GM18508 (cell line): ENCODE results near the gene KRT35.

ENCODE experiments used
- ATAC-seq: cut with Tn5 transposase; IDR thresholded peaks from one replicate; pipeline ENCODE4 v1.9.1; 2021; ENCODE audit warnings: moderate number of reproducible peaks; ENCODE audit not compliant: insufficient read depth, unreplicated experiment

The KRT35 gene

GRCh38 chr17:41481036-41481435 is at the start of gene KRT35:
Gene KRT35 (minus strand): TSS chr17:41481151. CDS start chr17:41481097, 54 bp downstream.
- ATAC-seq: no peak

- no peak for ATAC-seq
Measured at GRCh38 chr17:41530062-41531048, 49.4 kb upstream of the KRT35 start.

GRCh38 chr17:41529491-41529915 is 48.6 kb upstream of the KRT35 start:
- ATAC-seq: no peak

- ATAC-seq: no peak
Measured at GRCh38 chr17:41528959-41529353, 48.0 kb upstream of the KRT35 start.

GRCh38 chr17:41527063-41528023 is 46.4 kb upstream of the KRT35 start:
- ATAC-seq: no peak

GRCh38 chr17:41524261-41524660 is 43.3 kb upstream of the KRT35 start:
- no peak for ATAC-seq

GRCh38 chr17:41523787-41524186 is 42.8 kb upstream of the KRT35 start:
- ATAC-seq: no peak

- no peak for ATAC-seq
Measured at GRCh38 chr17:41523225-41523593, 42.3 kb upstream of the KRT35 start.

- ATAC-seq: no peak
Measured at GRCh38 chr17:41522301-41523224, 41.6 kb upstream of the KRT35 start.

GRCh38 chr17:41521574-41522261 is 40.8 kb upstream of the KRT35 start:
- ATAC-seq: no peak

- ATAC-seq: no peak
Measured at GRCh38 chr17:41520821-41521521, 40.0 kb upstream of the KRT35 start.

GRCh38 chr17:41519501-41520224 is 38.7 kb upstream of the KRT35 start:
- ATAC-seq: no peak

GRCh38 chr17:41518789-41519449 is 38.0 kb upstream of the KRT35 start, which contains the start of gene KRT15:
Gene KRT15 (minus strand): TSS chr17:41518890. CDS start chr17:41518827, 63 bp downstream.
- ATAC-seq: no peak

- ATAC-seq: no peak
Measured at GRCh38 chr17:41518031-41518430, 37.1 kb upstream of the KRT35 start.

GRCh38 chr17:41516830-41517283 is 35.9 kb upstream of the KRT35 start:
- ATAC-seq: no peak

GRCh38 chr17:41516147-41516829 is 35.3 kb upstream of the KRT35 start:
- no peak for ATAC-seq

GRCh38 chr17:41513168-41513547 is 32.2 kb upstream of the KRT35 start:
- ATAC-seq: no peak
